ENCODE results near the gene SPON1. TPM values are rescaled to one million over a fixed set of nuclear protein-coding genes. Genes with fewer than 3 reads are reported as not detected.
"Not testable (repeated sequence)": the region's sequence is repeated elsewhere in the genome, so short reads cannot be mapped to it uniquely, and the experiment has no call there.

Gene SPON1
- 5.0 TPM for total RNA-seq
- long read RNA-seq, full-length matches to known transcripts = 1 of 2 reads
- long read RNA-seq, partial matches to known transcripts = 0 of 2 reads
- long read RNA-seq, other reads (novel, unspliced or antisense) = 1 of 2 reads

- intact Hi-C loops (cut with DNase I) = no loop called here
- ATAC-seq = peak; percentile 84
- peak; percentile 73 for DNase-seq (ENCODE audit: missing footprints)
Measured at GRCh38 chr11:13962562-13963168, at the start of gene SPON1. Gene SPON1, plus strand, starts transcription at chr11:13962723. Its CDS starts 182 bp downstream, at chr11:13962905.

- DNase-seq (ENCODE audit: missing footprints) (no peak), ATAC-seq (no peak)
- intact Hi-C loops (cut with DNase I) = no loop called here
Measured at GRCh38 chr11:13917264-13917663, 45.3 kb upstream of the SPON1 start.

DNA sequence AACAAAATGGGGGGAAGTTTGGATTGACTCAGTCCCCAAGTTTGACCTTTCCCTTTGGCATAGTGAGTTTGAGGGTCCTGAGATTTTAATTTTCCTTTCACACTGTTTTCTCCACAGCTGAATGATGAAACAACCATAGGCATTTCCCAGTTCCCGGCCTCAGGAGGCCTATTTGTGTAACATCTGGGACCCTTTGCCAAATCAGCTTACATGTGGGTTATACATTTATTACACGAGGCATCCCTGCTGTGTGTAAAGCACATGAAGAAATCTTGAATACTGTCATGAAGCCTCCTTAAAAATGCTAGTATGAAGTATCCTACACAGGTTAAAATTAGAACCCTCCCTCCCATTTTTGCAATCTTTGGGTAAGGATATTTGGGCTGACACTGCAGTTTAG is 44.6 kb upstream of the SPON1 start:
- no peak for ATAC-seq
- no peak for DNase-seq (ENCODE audit: missing footprints)
- intact Hi-C loops (cut with DNase I) = no loop called here

DNA sequence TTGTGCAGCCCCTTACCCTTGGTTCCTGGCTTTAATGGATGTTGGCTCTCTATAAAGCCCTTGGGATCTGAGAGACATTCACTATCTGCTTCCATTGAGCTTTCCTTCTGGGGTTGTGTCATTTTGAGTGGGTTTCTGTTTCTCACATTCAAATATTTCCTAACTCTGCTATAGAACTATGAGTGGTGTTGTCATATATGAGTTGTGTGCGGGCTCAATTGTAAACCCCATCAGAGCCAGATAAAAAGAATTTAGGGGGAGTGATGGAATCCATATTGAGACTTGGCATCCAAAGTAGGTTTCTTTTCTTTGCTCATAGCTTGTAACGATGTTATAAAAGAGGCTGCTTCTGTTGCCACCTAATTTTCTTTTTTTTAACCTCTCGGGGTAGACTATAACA is 41.8 kb upstream of the SPON1 start:
- no peak for DNase-seq (ENCODE audit: missing footprints)
- intact Hi-C loops (cut with DNase I) = no loop called here
- ATAC-seq = no peak

GRCh38 chr11:13921545-13921944 is 41.0 kb upstream of the SPON1 start:
- DNase-seq (ENCODE audit: missing footprints) = no peak
- intact Hi-C loops (cut with DNase I) = no loop called here
- no peak for ATAC-seq

- intact Hi-C loops (cut with DNase I) = no loop called here
- DNase-seq (ENCODE audit: missing footprints) = no peak
- ATAC-seq = no peak
Measured at GRCh38 chr11:13923182-13923581, 39.3 kb upstream of the SPON1 start.

GRCh38 chr11:13923716-13924650 is 38.5 kb upstream of the SPON1 start:
- intact Hi-C loops (cut with DNase I) = no loop called here
- DNase-seq (ENCODE audit: missing footprints) = no peak
- ATAC-seq = no peak

- ATAC-seq (peak; percentile 58), DNase-seq (ENCODE audit: missing footprints) (no peak)
- intact Hi-C loops (cut with DNase I) = no loop called here
Measured at GRCh38 chr11:13924801-13925327, 37.7 kb upstream of the SPON1 start.

DNA sequence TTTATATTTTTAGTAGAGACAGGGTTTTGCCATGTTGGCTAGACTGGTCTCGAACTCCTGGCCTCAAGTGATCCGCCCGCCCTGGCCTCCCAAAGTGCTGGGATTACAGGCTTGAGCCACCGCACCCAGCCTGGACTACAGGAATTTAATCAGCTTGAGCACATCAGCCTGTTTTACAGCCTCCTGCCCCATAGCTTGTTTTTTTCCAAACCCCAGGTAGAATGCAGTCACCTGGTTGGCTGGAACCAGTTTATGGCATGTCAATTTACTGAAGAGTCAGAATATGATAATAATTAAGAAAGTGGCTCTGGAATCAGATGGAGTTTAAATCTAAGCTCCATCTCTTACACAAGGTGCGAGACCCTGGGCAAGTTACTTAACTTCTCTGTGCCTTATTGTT is 36.2 kb upstream of the SPON1 start:
- DNase-seq (ENCODE audit: missing footprints); intact Hi-C loops (cut with DNase I); ATAC-seq: not testable (repeated sequence)

- DNase-seq (ENCODE audit: missing footprints) = no peak
- ATAC-seq = no peak
- intact Hi-C loops (cut with DNase I) = no loop called here
Measured at GRCh38 chr11:13926981-13927380, 35.5 kb upstream of the SPON1 start.

- intact Hi-C loops (cut with DNase I) = no loop called here
- no peak for ATAC-seq
- DNase-seq (ENCODE audit: missing footprints) = no peak
Measured at GRCh38 chr11:13927481-13927880, 35.0 kb upstream of the SPON1 start.

GRCh38 chr11:13928566-13929251 is 33.8 kb upstream of the SPON1 start:
- ATAC-seq (peak; percentile 42), DNase-seq (ENCODE audit: missing footprints) (no peak)
- intact Hi-C loops (cut with DNase I) = no loop called here

- ATAC-seq (no peak), DNase-seq (ENCODE audit: missing footprints) (no peak)
- intact Hi-C loops (cut with DNase I) = no loop called here
Measured at GRCh38 chr11:13929395-13929891, 33.1 kb upstream of the SPON1 start.

DNA sequence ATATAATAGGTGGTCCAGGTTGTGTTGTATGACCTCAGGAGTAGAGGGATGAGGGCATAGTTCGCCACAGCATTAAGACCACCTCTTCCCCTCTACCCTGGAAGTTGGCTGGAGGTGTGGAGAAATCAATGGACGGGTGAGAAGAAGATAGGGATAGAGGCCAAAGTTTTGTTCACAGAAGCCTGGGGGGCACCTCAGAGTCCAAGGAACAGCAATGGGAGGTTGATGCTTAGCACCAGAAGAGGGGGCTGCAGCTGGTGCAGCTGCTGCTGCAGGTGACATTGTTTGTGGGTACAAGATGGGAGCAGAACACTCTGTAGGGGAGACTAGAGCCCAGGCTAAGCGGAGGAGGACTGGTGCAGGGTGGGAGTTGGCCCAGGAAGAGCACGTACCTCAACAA is 31.2 kb upstream of the SPON1 start:
- DNase-seq (ENCODE audit: missing footprints) = no peak
- intact Hi-C loops (cut with DNase I) = no loop called here
- no peak for ATAC-seq

- ATAC-seq; DNase-seq (ENCODE audit: missing footprints); intact Hi-C loops (cut with DNase I): not testable (repeated sequence)
Measured at GRCh38 chr11:13937154-13937553, 25.4 kb upstream of the SPON1 start.

- peak; percentile 53 for DNase-seq (ENCODE audit: missing footprints)
- intact Hi-C loops (cut with DNase I); ATAC-seq: not testable (repeated sequence)
Measured at GRCh38 chr11:13938829-13939228, 23.7 kb upstream of the SPON1 start.

DNA sequence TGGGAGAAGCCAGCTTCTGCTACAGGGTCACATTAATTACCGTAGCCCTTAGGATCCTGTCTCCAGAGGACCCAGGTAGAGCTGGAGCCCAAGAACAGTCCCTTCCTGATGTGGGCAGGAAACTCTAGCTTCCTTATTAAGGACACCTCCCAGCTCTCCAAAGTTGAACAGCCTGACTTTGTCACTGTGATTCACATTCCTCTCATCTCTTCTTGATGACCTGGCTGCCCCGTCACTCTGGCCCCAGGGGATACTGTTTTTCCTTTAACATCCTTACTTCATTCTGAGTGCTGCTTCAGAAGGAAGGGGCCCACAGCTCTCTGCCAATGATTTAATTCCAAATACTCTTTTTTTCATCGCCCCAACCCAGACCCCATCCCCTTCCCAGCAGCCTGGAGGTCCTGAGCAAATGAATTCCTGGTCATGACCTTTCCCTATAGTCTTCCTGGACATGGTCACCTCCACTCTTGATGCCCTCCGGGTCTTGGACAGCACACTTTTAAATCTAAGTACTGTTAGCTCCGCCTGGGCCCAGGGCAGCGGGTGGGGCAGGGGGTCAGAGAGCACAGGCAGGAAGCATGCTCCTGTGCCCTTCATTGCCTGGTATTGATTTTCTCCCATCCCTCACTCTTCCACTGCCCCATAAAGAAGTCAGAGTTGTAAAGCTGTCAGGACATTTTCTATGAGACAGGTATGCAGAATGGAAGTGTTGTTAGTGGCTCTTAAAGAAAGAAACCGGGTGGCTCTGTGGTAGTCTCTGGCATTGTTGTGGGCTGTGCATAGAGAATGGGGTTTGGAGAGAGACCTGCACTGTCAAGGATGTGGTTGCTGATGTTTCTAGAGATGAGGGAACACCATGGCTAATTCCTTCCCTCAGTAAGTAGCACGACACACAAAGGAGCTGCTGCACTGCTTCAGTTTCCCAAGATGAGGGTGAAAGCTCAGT is 22.3 kb upstream of the SPON1 start:
- intact Hi-C loops (cut with DNase I) = no loop called here
- ATAC-seq (no peak), DNase-seq (ENCODE audit: missing footprints) (no peak)

- DNase-seq (ENCODE audit: missing footprints) (no peak), ATAC-seq (no peak)
- intact Hi-C loops (cut with DNase I) = no loop called here
Measured at GRCh38 chr11:13940907-13941256, 21.6 kb upstream of the SPON1 start.
